ENCODE results near the gene AKAP12.

Gene AKAP12

GRCh38 chr6:151254451-151255081, 14.8 kb downstream of the AKAP12 start:
- no peak for TF ChIP-seq POLR2AphosphoS5 (IDR thresholded peaks at IDR 0.05; ENCODE audit: low read depth, low read length)
- no peak for TF ChIP-seq TAF1 (IDR thresholded peaks at IDR 0.05; ENCODE audit: borderline replicate concordance, insufficient read depth, low read length)
- no peak for TF ChIP-seq REST (IDR thresholded peaks at IDR 0.05; ENCODE audit: insufficient read depth in 1 of 2, low read depth in 2 of 2, low read length in 2 of 2)
- no peak for TF ChIP-seq SIN3A (IDR thresholded peaks at IDR 0.05; ENCODE audit: borderline replicate concordance, insufficient read depth, low read length)
- no peak for TF ChIP-seq FOXP2 (optimal IDR thresholded peaks at IDR 0.05; ENCODE audit: borderline replicate concordance, extremely low read depth, extremely low read length, insufficient read depth)

- TF ChIP-seq SIN3A (IDR thresholded peaks at IDR 0.05; ENCODE audit: borderline replicate concordance, insufficient read depth, low read length) (no peak), TAF1 (IDR thresholded peaks at IDR 0.05; ENCODE audit: borderline replicate concordance, insufficient read depth, low read length) (no peak), FOXP2 (optimal IDR thresholded peaks at IDR 0.05; ENCODE audit: borderline replicate concordance, extremely low read depth, extremely low read length, insufficient read depth) (no peak), POLR2AphosphoS5 (IDR thresholded peaks at IDR 0.05; ENCODE audit: low read depth, low read length) (no peak), REST (IDR thresholded peaks at IDR 0.05; ENCODE audit: insufficient read depth in 1 of 2, low read depth in 2 of 2, low read length in 2 of 2) (no peak)
These were observed 16.0 kb downstream of the AKAP12 start for GRCh38 chr6:151255811-151256210.

GRCh38 chr6:151257985-151258445, 18.2 kb downstream of the AKAP12 start:
- TF ChIP-seq FOXP2 (optimal IDR thresholded peaks at IDR 0.05; ENCODE audit: borderline replicate concordance, extremely low read depth, extremely low read length, insufficient read depth): no peak
- no peak for TF ChIP-seq POLR2AphosphoS5 (IDR thresholded peaks at IDR 0.05; ENCODE audit: low read depth, low read length)
- TF ChIP-seq REST (IDR thresholded peaks at IDR 0.05; ENCODE audit: insufficient read depth in 1 of 2, low read depth in 2 of 2, low read length in 2 of 2): no peak
- no peak for TF ChIP-seq TAF1 (IDR thresholded peaks at IDR 0.05; ENCODE audit: borderline replicate concordance, insufficient read depth, low read length)
- no peak for TF ChIP-seq SIN3A (IDR thresholded peaks at IDR 0.05; ENCODE audit: borderline replicate concordance, insufficient read depth, low read length)

GRCh38 chr6:151260205-151260604, 20.4 kb downstream of the AKAP12 start:
- TF ChIP-seq TAF1 (IDR thresholded peaks at IDR 0.05; ENCODE audit: borderline replicate concordance, insufficient read depth, low read length): no peak
- TF ChIP-seq FOXP2 (optimal IDR thresholded peaks at IDR 0.05; ENCODE audit: borderline replicate concordance, extremely low read depth, extremely low read length, insufficient read depth): no peak
- no peak for TF ChIP-seq POLR2AphosphoS5 (IDR thresholded peaks at IDR 0.05; ENCODE audit: low read depth, low read length)
- no peak for TF ChIP-seq SIN3A (IDR thresholded peaks at IDR 0.05; ENCODE audit: borderline replicate concordance, insufficient read depth, low read length)
- no peak for TF ChIP-seq REST (IDR thresholded peaks at IDR 0.05; ENCODE audit: insufficient read depth in 1 of 2, low read depth in 2 of 2, low read length in 2 of 2)

All from PFSK-1 (cell line).